Measurements from ENCODE around the gene TRUB2. TPM values are rescaled to one million over a fixed set of nuclear protein-coding genes. Genes with fewer than 3 reads are reported as not detected.

TRUB2 gene
- 33.4 and 35.0 TPM in 2 replicates for total RNA-seq
- long read RNA-seq, full-length matches to known transcripts: 122 of 128 reads
- long read RNA-seq, partial matches to known transcripts: 0 of 128 reads
- long read RNA-seq, other reads (novel, unspliced or antisense): 6 of 128 reads

- Mint-ChIP-seq H3K27ac (ENCODE audit: unreplicated experiment) (peak within 1 kb of the TSS; percentile 99), H3K4me3 (peak within 1 kb of the TSS; percentile 98), H3K9me3 (no peaks in the 10 kb centered on the region), H3K27me3 (ENCODE audit: low read depth) (peaks cover 2% of the 10 kb centered on the region), H3K4me1 (peaks cover 26% of the 10 kb centered on the region), H3K36me3 (ENCODE audit: low read depth) (peaks cover 3% of the 10 kb centered on the region)
- TF ChIP-seq, protein P1, sequence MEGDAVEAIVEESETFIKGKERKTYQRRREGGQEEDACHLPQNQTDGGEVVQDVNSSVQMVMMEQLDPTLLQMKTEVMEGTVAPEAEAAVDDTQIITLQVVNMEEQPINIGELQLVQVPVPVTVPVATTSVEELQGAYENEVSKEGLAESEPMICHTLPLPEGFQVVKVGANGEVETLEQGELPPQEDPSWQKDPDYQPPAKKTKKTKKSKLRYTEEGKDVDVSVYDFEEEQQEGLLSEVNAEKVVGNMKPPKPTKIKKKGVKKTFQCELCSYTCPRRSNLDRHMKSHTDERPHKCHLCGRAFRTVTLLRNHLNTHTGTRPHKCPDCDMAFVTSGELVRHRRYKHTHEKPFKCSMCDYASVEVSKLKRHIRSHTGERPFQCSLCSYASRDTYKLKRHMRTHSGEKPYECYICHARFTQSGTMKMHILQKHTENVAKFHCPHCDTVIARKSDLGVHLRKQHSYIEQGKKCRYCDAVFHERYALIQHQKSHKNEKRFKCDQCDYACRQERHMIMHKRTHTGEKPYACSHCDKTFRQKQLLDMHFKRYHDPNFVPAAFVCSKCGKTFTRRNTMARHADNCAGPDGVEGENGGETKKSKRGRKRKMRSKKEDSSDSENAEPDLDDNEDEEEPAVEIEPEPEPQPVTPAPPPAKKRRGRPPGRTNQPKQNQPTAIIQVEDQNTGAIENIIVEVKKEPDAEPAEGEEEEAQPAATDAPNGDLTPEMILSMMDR (conservative IDR thresholded peaks at IDR 0.05): no peak
- DNase-seq (ENCODE audit: low read depth, low spot score): peak; percentile 84
Measured at GRCh38 chr9:128322404-128323211, at the start of gene TRUB2, which contains the start of gene COQ4. TSS of gene TRUB2 (minus strand) at chr9:128322447. CDS start at chr9:128322408, 39 bp downstream. TSS of gene COQ4 (plus strand) at chr9:128322839. CDS start at chr9:128322859, 20 bp downstream.

DNA sequence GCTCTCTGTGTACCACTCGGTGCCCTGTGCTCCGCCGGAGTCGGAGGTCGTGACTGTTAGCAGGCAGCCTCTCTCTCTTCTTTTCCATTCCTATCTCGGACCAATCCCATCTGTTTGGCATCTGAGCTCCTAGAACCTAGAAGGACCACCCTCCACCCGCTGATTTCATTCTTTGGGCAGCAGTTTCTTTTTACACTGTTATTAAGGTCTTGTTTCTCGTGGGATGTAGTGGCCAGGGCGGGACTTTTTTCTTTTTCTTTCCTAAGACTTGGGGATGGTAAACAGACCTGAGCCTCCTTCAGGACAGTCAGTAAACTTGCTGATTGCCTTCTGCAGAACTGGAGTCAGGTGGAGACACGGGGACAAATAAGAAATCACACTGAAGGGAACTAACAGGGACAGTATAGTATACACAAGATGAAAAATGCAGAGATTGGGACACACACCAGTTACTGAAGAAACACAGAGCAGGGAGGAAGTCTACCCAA lies 49.4 kb upstream of the TRUB2 start:
- TF ChIP-seq, protein P1 (conservative IDR thresholded peaks at IDR 0.05): no peak
- Mint-ChIP-seq H3K4me3 (peak overlapping the region; percentile 99), H3K4me1 (peaks cover 47% of the 10 kb centered on the region), H3K27me3 (ENCODE audit: low read depth) (no peaks in the 10 kb centered on the region), H3K36me3 (ENCODE audit: low read depth) (no peaks in the 10 kb centered on the region), H3K9me3 (no peaks in the 10 kb centered on the region), H3K27ac (ENCODE audit: unreplicated experiment) (peak overlapping the region; percentile 92)
- DNase-seq (ENCODE audit: low read depth, low spot score): no peak

- Mint-ChIP-seq H3K36me3 (ENCODE audit: low read depth) (no peaks in the 10 kb centered on the region), H3K4me1 (peaks cover 49% of the 10 kb centered on the region), H3K27me3 (ENCODE audit: low read depth) (no peaks in the 10 kb centered on the region), H3K4me3 (peak within 1 kb of the TSS; percentile 99), H3K27ac (ENCODE audit: unreplicated experiment) (peak within 1 kb of the TSS; percentile 97), H3K9me3 (no peaks in the 10 kb centered on the region)
- peak; percentile 85 for DNase-seq (ENCODE audit: low read depth, low spot score)
- TF ChIP-seq, protein P1 (conservative IDR thresholded peaks at IDR 0.05): no peak
Measured at GRCh38 chr9:128370752-128371629, 48.7 kb upstream of the TRUB2 start, which contains the start of gene URM1. TSS of gene URM1 (plus strand) at chr9:128371374. CDS start at chr9:128371381, 7 bp downstream.

DNA sequence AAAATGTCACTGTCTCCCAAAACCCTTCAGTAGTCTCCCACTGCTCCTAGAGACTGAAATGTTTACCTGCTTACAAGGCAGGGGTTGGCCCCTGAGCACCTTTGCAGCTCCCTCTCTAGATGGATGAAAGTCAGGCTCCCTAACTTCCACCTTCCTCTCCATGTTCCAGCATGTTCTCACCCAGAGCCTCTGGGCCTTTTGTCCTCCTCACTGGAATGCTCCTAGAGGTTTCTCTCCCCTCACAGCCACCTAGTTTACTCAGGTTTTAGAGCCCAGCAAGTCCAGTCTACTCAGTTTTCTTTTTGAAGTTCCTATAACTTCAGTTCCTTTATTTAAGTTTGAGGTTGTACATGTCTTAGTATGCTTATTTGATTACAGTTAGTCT lies 48.1 kb upstream of the TRUB2 start:
- no peak for DNase-seq (ENCODE audit: low read depth, low spot score)
- H3K27me3 Mint-ChIP-seq (ENCODE audit: low read depth): no peaks in the 10 kb centered on the region
- peak overlapping the region; percentile 97 for H3K27ac Mint-ChIP-seq (ENCODE audit: unreplicated experiment)
- TF ChIP-seq, protein P1 (conservative IDR thresholded peaks at IDR 0.05): no peak
- H3K9me3 Mint-ChIP-seq: no peaks in the 10 kb centered on the region
- peaks cover 55% of the 10 kb centered on the region for H3K4me1 Mint-ChIP-seq
- H3K4me3 Mint-ChIP-seq: peak overlapping the region; percentile 99
- no peaks in the 10 kb centered on the region for H3K36me3 Mint-ChIP-seq (ENCODE audit: low read depth)

All from neural crest cell (in vitro differentiated cells).